Middle frontal gyrus (tissue), 1 donor: ENCODE results near the gene RALGAPA1.

Source experiments
- DNase-seq: peaks from one replicate; pipeline ENCODE4 v3.0.0-alpha.2; 2015; ENCODE audit warnings: low spot score; ENCODE audit errors: extremely low spot score

Gene RALGAPA1

GRCh38 chr14:35495278-35495677, 313.8 kb downstream of the RALGAPA1 start:
- no peak for DNase-seq

DNA sequence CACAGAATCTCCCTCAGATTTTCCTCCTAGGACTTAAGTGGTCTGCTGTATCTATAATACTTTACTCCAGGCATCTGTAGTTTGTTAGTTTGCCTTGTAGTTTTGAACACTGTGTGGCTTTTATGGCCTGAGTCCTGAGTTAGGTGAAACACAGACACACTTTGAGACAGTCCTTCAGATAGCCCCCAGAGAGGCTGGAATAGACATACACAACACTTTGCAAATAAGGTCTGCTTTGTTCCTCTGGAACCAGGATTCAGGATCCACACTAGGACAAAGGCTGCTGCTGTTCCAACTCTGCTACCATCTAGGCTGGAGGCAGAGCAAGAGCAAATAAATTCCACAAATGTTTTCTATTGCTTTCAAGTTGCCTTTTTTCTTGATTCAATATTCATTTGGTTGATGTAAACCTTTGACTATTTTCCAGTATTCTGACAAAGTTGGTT, 316.5 kb downstream of the RALGAPA1 start:
- DNase-seq, result no peak
